DMS153 treated with DMSO at 0.1 percent for 48 hours (cell line): ENCODE measurements around the gene GPS2.

Experiments used
- DNase-seq: peaks from one replicate; lab custom pipeline; 2025; ENCODE audit not compliant: unreplicated experiment; lab: John Stamatoyannopoulos, UW

Gene GPS2, protein sequence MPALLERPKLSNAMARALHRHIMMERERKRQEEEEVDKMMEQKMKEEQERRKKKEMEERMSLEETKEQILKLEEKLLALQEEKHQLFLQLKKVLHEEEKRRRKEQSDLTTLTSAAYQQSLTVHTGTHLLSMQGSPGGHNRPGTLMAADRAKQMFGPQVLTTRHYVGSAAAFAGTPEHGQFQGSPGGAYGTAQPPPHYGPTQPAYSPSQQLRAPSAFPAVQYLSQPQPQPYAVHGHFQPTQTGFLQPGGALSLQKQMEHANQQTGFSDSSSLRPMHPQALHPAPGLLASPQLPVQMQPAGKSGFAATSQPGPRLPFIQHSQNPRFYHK

DNA sequence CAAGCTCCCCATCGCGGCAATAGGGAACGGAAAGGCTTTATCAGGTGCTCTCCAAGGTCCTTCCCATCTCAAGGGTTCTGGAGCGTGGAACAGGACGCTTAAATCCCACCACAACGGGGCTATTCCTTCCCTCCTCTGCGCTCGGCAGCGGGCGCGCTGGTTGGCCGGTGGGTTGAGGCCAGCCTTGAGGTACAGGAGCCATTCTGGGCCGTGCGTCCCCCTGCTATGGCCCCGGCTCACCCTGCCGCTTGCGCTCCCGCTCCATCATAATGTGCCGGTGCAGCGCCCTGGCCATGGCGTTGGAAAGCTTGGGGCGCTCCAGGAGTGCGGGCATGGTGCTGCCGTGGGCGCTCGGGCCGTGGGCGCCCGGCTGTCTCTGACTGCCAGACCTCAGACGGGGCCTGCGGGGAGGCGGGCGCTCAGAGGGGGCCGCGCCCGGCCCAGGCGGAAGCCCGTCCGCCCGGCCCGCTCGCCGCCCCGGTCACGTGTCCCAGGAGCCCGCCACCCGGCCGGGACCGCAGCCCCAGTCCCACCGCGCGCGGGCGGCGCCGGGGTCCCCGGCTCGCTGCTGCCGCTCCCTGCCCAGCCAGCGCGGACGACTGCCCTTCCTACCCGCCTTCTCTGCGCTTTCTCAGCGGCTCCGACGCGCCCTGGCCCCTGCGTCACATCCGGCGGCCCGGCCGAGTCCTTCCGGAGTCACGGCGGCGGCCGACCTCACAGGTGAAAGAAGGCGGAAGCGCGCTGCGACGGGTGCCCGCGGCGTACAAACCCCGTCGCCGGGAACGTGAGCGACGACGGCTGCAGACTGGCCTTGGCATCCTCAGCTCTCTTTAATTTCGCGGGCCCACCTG lies at the start of gene GPS2:
Gene GPS2, minus strand, starts transcription at position 642 of the 851 bp plus-strand sequence. Its CDS starts 308 bp downstream, at position 334.
- peak; percentile 47 for DNase-seq

DNA sequence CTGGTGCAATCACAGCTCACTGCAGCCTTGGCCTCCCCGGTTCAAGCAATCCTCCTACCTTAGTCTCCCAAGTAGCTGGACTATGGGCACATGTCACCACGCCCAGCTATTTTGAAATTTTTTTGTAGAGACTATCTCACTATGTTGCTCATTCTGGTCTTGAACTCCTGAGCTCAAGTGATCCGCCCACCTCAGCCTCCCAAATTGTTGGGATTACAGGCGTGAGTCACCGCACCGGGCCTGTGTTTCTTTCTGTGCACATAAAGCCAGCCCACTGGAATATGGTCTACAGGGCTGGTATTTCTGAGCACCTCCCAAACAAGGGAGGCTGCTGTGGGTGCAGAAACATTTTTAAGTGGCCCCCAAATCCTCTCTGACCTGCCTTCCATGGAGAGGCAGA lies 48.2 kb upstream of the GPS2 start:
- DNase-seq = no peak

- DNase-seq = no peak
These were observed 46.7 kb upstream of the GPS2 start for GRCh38 chr17:7361906-7362305.

GRCh38 chr17:7357381-7357780 lies 42.2 kb upstream of the GPS2 start:
- no peak for DNase-seq

- no peak for DNase-seq
These were observed 41.6 kb upstream of the GPS2 start for GRCh38 chr17:7356756-7357155.

DNA sequence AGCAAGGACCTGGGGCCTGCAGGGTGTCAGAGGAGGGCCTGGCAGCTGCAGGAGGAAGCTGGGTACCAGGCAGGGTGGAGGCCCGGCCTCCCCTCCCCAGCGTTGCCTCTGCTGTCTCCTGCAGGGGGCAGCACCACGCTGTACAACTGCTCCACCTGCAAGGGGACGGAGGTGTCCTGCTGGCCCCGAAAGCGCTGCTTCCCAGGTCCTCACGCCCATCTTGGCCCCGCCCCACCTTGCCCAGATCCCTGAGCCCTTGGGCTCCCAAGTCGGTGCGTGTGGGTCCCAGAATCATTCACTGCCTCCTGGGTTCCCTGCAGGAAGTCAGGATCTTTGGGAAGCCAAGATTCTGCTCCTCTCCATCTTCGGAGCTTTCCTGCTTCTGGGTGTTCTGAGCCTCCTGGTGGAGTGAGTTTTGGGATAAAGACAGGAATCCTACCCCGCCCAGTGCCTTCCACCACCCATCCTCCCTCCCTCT lies 41.0 kb upstream of the GPS2 start:
- peak; percentile 23 for DNase-seq

GRCh38 chr17:7355573-7355972 lies 40.4 kb upstream of the GPS2 start:
- DNase-seq = no peak

GRCh38 chr17:7355053-7355452 lies 39.9 kb upstream of the GPS2 start, which contains the start of gene TMEM95:
TMEM95 (plus strand) TSS chr17:7355156; CDS start chr17:7355205, 49 bp downstream.
- no peak for DNase-seq

- DNase-seq = peak; percentile 22
These were observed 39.2 kb upstream of the GPS2 start for GRCh38 chr17:7354262-7354843.

GRCh38 chr17:7352910-7353635 lies 37.9 kb upstream of the GPS2 start:
- no peak for DNase-seq

DNA sequence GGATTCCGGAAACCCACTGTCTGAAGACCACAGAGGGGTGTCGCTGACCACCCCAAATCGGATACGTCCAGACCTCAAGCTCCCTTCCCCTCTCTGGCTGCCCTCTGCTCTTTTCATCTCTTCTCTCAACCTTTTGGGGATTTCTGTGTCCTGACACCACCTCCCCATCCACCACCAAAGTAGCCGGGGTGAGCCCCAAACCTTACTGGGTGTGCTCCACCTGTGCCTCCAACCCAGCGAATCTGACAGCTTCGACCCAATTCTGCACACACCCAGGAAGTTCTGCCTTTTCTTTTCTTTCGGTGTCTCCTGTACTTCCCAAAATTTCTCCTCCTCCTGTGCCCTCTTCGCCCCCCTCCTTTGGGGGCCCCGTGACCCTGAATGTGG lies 37.3 kb upstream of the GPS2 start:
- no peak for DNase-seq

DNA sequence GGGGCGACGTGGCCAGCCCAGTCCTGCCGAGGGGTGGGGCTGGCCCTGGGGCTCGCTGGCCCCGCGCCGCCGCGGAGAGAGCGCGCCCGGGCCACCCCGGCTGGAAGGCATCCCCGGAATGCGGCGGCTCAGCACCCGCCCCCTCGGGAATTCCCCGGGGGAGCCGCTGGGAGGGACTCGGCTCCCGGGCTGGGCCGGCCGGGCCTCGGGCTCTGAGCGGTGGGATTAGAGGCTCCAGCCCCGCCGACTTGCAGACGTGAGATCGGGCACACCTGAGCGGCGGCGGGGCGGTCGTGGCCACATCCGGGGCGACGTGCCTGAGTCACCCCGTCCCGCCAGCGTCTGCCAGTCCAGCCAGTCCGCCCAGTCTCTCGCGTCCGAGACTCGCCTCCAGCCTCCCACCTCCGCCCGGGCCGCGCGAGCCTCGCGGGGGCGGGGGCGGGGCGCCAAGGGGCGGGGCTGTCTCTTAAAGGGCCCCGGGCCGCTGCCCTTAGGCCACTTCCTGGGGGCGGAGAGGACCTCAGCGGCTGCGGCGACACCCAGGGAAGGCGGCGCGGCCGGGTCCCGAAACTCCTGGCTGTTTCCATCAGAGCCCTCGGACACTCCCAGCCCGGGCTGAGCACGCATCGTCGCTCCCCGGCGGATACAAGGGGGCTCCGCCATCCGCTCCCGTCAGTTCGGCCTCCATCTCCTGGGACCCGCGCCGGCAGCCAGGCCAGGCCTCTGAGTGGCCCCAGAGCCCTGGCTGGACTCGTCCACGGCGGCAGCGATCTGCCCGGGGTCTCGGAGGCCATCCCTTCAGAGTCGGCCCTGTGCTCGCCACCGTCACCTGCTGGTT lies 36.7 kb upstream of the GPS2 start, which contains the start of gene KCTD11:
Gene KCTD11, plus strand, starts transcription at position 498 of the 838 bp plus-strand sequence.
- no peak for DNase-seq

DNA sequence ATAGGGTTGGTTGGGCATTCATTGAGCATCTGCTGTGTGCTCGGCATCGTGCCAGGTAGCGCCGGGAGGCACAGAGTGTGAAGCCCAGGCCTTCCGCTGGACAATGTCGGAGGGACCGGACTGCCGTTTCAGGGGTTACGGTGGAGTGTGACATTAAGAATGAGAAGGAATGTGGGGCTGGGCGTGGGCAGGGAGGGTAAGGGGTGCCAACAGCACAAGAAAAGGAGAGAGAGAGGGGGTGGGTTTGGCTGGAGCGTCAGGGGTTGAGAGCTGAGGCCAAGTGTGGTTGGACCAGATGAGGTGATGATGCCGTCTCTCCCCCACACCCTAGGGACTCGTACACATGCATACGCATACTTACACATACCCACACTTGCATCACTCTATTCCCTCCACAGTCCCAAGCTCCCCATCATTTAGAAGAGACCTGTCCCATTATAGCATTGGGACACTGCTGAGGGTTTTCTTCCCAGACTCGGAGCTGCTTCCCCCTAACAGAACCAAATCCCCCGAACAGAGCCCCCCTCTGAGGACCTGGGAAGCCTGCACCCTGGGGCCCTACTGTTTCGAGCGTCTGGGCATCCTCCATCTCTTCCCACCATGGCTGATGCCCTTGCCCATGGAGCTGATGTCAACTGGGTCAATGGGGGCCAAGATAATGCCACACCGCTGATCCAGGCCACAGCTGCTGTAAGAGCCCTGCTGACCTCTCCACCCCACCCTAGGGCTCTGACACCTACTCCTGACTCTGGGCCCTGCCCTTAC lies 33.5 kb upstream of the GPS2 start:
- DNase-seq = no peak

- no peak for DNase-seq
These were observed 32.7 kb upstream of the GPS2 start for GRCh38 chr17:7347630-7348477.

GRCh38 chr17:7346761-7347614 lies 31.8 kb upstream of the GPS2 start:
- no peak for DNase-seq

DNA sequence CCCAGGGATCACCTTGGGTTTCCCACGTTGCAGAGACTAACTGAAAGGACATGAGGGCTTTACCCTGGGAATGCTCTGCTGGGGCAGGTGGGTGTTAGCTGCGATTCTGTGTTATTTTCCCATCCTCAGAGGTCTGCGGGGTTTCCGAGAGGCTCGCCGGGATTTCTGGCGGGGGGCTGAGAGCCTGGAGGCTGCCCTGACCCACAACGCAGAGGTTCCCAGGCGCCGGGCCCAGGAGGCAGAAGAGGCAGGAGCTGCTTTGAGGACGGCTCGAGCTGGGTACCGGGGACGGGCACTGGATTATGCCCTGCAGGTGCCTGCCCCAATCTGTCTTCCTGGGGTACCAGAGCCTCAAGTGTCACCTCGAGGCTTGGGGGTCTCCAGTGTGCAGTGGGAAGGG lies 28.1 kb upstream of the GPS2 start:
- no peak for DNase-seq

DNA sequence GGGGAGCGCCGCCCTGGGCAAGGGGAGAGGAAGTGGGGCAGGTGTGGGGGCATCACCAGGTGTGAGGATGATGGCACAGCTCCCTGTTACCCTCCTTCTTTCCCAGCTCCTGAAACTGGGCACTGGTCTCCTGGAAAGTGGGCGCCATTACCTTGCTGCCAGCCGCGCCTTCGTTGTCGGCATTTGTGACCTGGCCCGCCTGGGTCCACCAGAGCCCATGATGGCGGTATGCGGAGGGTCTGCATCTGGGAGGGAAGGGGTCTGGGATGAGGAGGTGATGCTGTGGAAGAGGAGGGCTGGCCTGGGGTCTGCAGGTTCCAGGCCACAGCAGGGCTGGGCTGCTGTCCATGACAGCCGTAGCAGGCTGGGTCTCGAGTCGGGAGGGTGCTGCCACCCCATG lies 26.7 kb upstream of the GPS2 start:
- DNase-seq = no peak
